Stimulated activated CD4-positive, alpha-beta T cell treated with anti-CD3 and anti-CD28 coated beads, Interleukin-12 subunit alpha, Interleukin-12 subunit beta, amount 100 ng/mL, for 4 hours (primary cell): ENCODE data around the gene P2RX4.
"Not testable (repeated sequence)": the region's sequence is repeated elsewhere in the genome, so short reads cannot be mapped to it uniquely, and the experiment has no call there.

ENCODE experiments used
- DNase-seq: peaks from one replicate; pipeline ENCODE4 v3.0.0-alpha.2; 2020

Gene P2RX4

GRCh38 chr12:121279507-121279915 is 69.6 kb downstream of the P2RX4 start:
- no peak for DNase-seq

GRCh38 chr12:121280531-121280930 is 70.6 kb downstream of the P2RX4 start:
- DNase-seq, result not testable (repeated sequence)

- not testable (repeated sequence) for DNase-seq
These were observed 71.2 kb downstream of the P2RX4 start for GRCh38 chr12:121281116-121281515.

GRCh38 chr12:121282072-121282742 is 72.3 kb downstream of the P2RX4 start:
- no peak for DNase-seq

GRCh38 chr12:121282910-121283309 is 73.0 kb downstream of the P2RX4 start:
- not testable (repeated sequence) for DNase-seq

GRCh38 chr12:121283388-121283787 is 73.5 kb downstream of the P2RX4 start:
- no peak for DNase-seq
